ENCODE results near the gene LRMDA. TPM values are rescaled to one million over a fixed set of nuclear protein-coding genes. Genes with fewer than 3 reads are reported as not detected.

LRMDA gene
- total and polyA plus RNA-seq, 10 of the 15 experiments (the other 5 are each of a cell fraction or from before 2014, with no cell fraction given) = 0.07 to 0.54 (median 0.29) TPM; not detected in 4

DNA sequence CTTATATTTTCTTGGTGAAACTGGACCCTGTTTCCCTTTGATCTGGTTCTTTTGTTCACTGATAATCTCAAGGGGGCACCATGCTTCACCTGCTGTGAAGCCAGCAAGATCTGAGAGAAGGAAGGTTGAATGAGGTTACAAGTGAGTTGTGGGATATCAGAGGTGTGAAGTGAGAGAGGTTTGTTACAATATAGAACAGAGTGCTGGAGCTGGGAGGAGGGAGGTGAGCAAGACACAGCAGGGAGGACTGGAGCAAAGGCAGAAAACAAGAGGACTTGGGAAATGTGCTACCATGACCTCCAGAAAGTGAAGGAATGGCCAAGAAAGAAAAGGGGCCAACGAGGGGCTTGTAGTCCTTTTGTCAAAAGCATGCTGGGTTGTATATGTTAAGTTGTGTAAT lies 156.6 kb downstream of the LRMDA start (continued):
- no peak for TF ChIP-seq IKZF1 (conservative IDR thresholded peaks at IDR 0.05)
- TF ChIP-seq, protein P1, sequence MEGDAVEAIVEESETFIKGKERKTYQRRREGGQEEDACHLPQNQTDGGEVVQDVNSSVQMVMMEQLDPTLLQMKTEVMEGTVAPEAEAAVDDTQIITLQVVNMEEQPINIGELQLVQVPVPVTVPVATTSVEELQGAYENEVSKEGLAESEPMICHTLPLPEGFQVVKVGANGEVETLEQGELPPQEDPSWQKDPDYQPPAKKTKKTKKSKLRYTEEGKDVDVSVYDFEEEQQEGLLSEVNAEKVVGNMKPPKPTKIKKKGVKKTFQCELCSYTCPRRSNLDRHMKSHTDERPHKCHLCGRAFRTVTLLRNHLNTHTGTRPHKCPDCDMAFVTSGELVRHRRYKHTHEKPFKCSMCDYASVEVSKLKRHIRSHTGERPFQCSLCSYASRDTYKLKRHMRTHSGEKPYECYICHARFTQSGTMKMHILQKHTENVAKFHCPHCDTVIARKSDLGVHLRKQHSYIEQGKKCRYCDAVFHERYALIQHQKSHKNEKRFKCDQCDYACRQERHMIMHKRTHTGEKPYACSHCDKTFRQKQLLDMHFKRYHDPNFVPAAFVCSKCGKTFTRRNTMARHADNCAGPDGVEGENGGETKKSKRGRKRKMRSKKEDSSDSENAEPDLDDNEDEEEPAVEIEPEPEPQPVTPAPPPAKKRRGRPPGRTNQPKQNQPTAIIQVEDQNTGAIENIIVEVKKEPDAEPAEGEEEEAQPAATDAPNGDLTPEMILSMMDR (IDR thresholded peaks at IDR 0.05 in 2 of 3, conservative IDR thresholded peaks at IDR 0.05 in 1 of 3; ENCODE audit: control insufficient read depth in 2 of 3, extremely low read depth in 1 of 3, insufficient read depth in 1 of 3, low read depth in 3 of 3, low read length in 3 of 3) = no peak
- TF ChIP-seq ATF7 (IDR thresholded peaks at IDR 0.05; ENCODE audit: low read depth) = no peak
- no peak for TF ChIP-seq TCF12 (IDR thresholded peaks at IDR 0.05; ENCODE audit: low read depth, low read length)
- no peak for TF ChIP-seq CHD2 (IDR thresholded peaks at IDR 0.05; ENCODE audit: borderline replicate concordance, low read depth, low read length)
- no peak for TF ChIP-seq ETV6 (conservative IDR thresholded peaks at IDR 0.05 in 1 of 2, IDR thresholded peaks at IDR 0.05 in 1 of 2; ENCODE audit: borderline replicate concordance in 1 of 2, low read depth in 1 of 2)

DNA sequence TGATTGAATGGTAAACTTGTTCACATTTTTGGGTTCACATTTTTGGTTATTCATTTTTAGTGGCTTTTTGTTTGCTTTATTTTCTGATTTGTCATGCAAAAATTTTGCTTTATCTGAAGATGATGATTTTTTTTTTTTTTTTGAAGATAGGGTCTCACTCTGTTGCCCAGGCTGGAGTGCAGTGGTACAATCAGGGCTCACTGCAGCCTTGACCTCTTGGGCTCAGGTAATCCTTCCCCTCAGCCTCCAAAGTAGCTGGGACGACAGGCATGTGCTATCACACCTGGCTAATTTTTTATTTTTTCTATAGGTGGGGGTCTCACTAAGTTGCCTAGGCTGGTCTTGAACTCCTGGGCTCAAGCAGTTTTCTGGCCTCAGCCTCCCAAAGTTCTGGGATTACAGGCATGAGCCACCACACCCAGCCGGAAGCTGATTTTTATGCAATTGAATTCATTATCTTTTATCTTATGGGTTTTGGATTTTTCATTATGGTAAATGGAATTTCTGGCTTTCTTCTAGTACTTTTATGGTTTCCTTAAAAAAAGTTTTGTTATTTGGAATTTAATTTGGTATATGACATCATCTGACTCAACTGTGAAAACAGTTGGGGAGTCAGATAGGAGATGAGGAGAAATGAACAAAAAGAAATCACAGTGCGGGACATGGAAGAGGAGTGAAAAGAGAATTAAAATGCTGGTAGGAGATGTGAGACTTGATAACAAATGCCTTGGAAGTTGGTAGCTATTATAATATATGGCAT lies 158.7 kb downstream of the LRMDA start:
- Histone ChIP-seq H2AFZ (ENCODE audit: control insufficient read depth, low read depth, low read length) (no peak overlapping the region), H3K4me2 (ENCODE audit: control insufficient read depth, insufficient read depth) (no peak overlapping the region), H3K9me3 (replicated peaks; ENCODE audit: control insufficient read depth, insufficient read depth, low read length) (no peaks in the 10 kb centered on the region), H3K27ac (ENCODE audit: control insufficient read depth, insufficient read depth) (no peak overlapping the region), H4K20me1 (ENCODE audit: control insufficient read depth, insufficient read depth) (no peaks in the 10 kb centered on the region), H3K36me3 (ENCODE audit: control insufficient read depth in 2 of 2, insufficient read depth in 2 of 2, low read length in 1 of 2) (no peaks in the 10 kb centered on the region), H3K4me1 (ENCODE audit: control insufficient read depth, insufficient read depth, low read length) (no peaks in the 10 kb centered on the region), H3K27me3 (replicated peaks in 1 of 2; ENCODE audit: control insufficient read depth in 2 of 2, insufficient read depth in 2 of 2, low read length in 1 of 2) (no peaks in the 10 kb centered on the region), H3K4me3 (no peak overlapping the region), H3K79me2 (ENCODE audit: control insufficient read depth, insufficient read depth, low read length) (no peaks in the 10 kb centered on the region), H3K9ac (ENCODE audit: control insufficient read depth, insufficient read depth, low read length) (no peak overlapping the region)
- in situ Hi-C loops (cut with MboI) = no loop called here
- SMC1A ChIA-PET (ENCODE audit: uncharacterized antibody, unreplicated experiment) = interaction anchor here (0.7 to 1.0 kb wide), 2 partner anchors 21 to 149 kb away, joined by 3 read pairs; no protein-coding TSS in a partner anchor
- DNase-seq (ENCODE audit: low read depth, low spot score) = no peak
- intact Hi-C loops (cut with micrococcal nuclease; ENCODE audit: unreplicated experiment) = no loop called here
- CTCF ChIA-PET = interaction anchor here (0.9 to 1.1 kb wide), 2 partner anchors 50 to 62 kb away, joined by 3 read pairs; no protein-coding TSS in a partner anchor
- RAD21 ChIA-PET (ENCODE audit: unreplicated experiment) = interaction anchor here (0.5 to 1.4 kb wide), 3 partner anchors 49 to 611 kb away, joined by 3 to 4 read pairs (median 3); no protein-coding TSS in a partner anchor
- no peak for FAIRE-seq
- POLR2A ChIA-PET = interaction anchor here (0.7 to 1.3 kb wide), 2 partner anchors 14 to 64 kb away, joined by 3 to 4 read pairs; no protein-coding TSS in a partner anchor
- no peak for ATAC-seq
- BruUV-seq (replicated peaks) = no TSS peak
- 63% methylated on average over 3 of the region's 3 CpGs for WGBS (ENCODE audit: insufficient coverage, insufficient replicate concordance, low lambda C conversion rate, missing lambda C conversion rate)
- TF ChIP-seq CHD2 (IDR thresholded peaks at IDR 0.05; ENCODE audit: borderline replicate concordance, low read depth, low read length) (no peak), NR2C2 (IDR thresholded peaks at IDR 0.05; ENCODE audit: borderline replicate concordance, control insufficient read depth, insufficient read length, low read depth) (no peak), SIN3A (IDR thresholded peaks at IDR 0.05; ENCODE audit: low read depth, low read length) (no peak), FOS (IDR thresholded peaks at IDR 0.05; ENCODE audit: borderline replicate concordance, extremely low read depth, insufficient read length) (no peak), RCOR1 (conservative IDR thresholded peaks at IDR 0.05; ENCODE audit: low read depth, low read length) (no peak), SPI1 (IDR thresholded peaks at IDR 0.05; ENCODE audit: borderline replicate concordance, insufficient read depth, low read depth, low read length) (no peak), E4F1 (IDR thresholded peaks at IDR 0.05; ENCODE audit: borderline replicate concordance, partially characterized antibody) (no peak)
- TF ChIP-seq, protein P2, sequence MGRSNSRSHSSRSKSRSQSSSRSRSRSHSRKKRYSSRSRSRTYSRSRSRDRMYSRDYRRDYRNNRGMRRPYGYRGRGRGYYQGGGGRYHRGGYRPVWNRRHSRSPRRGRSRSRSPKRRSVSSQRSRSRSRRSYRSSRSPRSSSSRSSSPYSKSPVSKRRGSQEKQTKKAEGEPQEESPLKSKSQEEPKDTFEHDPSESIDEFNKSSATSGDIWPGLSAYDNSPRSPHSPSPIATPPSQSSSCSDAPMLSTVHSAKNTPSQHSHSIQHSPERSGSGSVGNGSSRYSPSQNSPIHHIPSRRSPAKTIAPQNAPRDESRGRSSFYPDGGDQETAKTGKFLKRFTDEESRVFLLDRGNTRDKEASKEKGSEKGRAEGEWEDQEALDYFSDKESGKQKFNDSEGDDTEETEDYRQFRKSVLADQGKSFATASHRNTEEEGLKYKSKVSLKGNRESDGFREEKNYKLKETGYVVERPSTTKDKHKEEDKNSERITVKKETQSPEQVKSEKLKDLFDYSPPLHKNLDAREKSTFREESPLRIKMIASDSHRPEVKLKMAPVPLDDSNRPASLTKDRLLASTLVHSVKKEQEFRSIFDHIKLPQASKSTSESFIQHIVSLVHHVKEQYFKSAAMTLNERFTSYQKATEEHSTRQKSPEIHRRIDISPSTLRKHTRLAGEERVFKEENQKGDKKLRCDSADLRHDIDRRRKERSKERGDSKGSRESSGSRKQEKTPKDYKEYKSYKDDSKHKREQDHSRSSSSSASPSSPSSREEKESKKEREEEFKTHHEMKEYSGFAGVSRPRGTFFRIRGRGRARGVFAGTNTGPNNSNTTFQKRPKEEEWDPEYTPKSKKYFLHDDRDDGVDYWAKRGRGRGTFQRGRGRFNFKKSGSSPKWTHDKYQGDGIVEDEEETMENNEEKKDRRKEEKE (IDR thresholded peaks at IDR 0.05) = no peak

Measured in GM12878 (cell line).